Measurements from ENCODE around the gene CCDC85B. TPM values are rescaled to one million over a fixed set of nuclear protein-coding genes. Genes with fewer than 3 reads are reported as not detected.

CCDC85B gene
- total and polyA plus RNA-seq, 2 of the 13 experiments (the other 11 are each of a cell fraction or from before 2014, with no cell fraction given): 8.2 to 19.5 TPM

- TF ChIP-seq ZIK1 (CRISPR knock-in tag; IDR thresholded peaks at IDR 0.05; ENCODE audit: borderline replicate concordance, low read depth) (no peak), NCOA5 (CRISPR knock-in tag; IDR thresholded peaks at IDR 0.05) (no peak), ARID4A (CRISPR knock-in tag; IDR thresholded peaks at IDR 0.05; ENCODE audit: borderline replicate concordance) (peak; percentile 59; the same call in 1 of the 2 replicates), MIER3 (CRISPR knock-in tag; IDR thresholded peaks at IDR 0.05; ENCODE audit: borderline replicate concordance) (no peak), ATRX (CRISPR knock-in tag; IDR thresholded peaks at IDR 0.05; ENCODE audit: borderline replicate concordance) (no peak), MLX (CRISPR knock-in tag; IDR thresholded peaks at IDR 0.05) (0 out of 2 replicates have a peak, but pooled peaks have one; percentile 15), ZNF235 (CRISPR knock-in tag; IDR thresholded peaks at IDR 0.05; ENCODE audit: borderline replicate concordance) (no peak), SNAI1 (CRISPR knock-in tag; IDR thresholded peaks at IDR 0.05; ENCODE audit: borderline replicate concordance) (no peak), ESRRA (CRISPR knock-in tag; IDR thresholded peaks at IDR 0.05; ENCODE audit: low read depth) (0 out of 2 replicates have a peak, but pooled peaks have one; percentile 38), HOXA3 (CRISPR knock-in tag; IDR thresholded peaks at IDR 0.05) (peak; percentile 61; the same call in 1 of the 2 replicates), ZNF558 (CRISPR knock-in tag; IDR thresholded peaks at IDR 0.05; ENCODE audit: borderline replicate concordance) (no peak), ARID5B (CRISPR knock-in tag; IDR thresholded peaks at IDR 0.05) (0 out of 2 replicates have a peak, but pooled peaks have one; percentile 32), ZMYM2 (CRISPR knock-in tag; IDR thresholded peaks at IDR 0.05) (no peak), MEIS1 (CRISPR knock-in tag; IDR thresholded peaks at IDR 0.05; ENCODE audit: borderline replicate concordance) (0 out of 2 replicates have a peak, but pooled peaks have one; percentile 50), SALL1 (CRISPR knock-in tag; IDR thresholded peaks at IDR 0.05) (peak; percentile 58), XRCC5 (optimal IDR thresholded peaks at IDR 0.05; ENCODE audit: low read length) (peak; percentile 53), SKI (IDR thresholded peaks at IDR 0.05; ENCODE audit: partially characterized antibody) (peak; percentile 99), ZNF577 (CRISPR knock-in tag; IDR thresholded peaks at IDR 0.05; ENCODE audit: borderline replicate concordance, low read depth) (no peak)
- TF ChIP-seq, protein P1, sequence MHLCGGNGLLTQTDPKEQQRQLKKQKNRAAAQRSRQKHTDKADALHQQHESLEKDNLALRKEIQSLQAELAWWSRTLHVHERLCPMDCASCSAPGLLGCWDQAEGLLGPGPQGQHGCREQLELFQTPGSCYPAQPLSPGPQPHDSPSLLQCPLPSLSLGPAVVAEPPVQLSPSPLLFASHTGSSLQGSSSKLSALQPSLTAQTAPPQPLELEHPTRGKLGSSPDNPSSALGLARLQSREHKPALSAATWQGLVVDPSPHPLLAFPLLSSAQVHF (CRISPR knock-in tag; IDR thresholded peaks at IDR 0.05): no peak
Observed at GRCh38 chr11:65854161-65854592, 36.3 kb upstream of the CCDC85B start (continued).

Measured in HepG2 (cell line).